Activated naive CD8-positive, alpha-beta T cell treated with anti-CD3 and anti-CD28 coated beads for 36 hours (primary cell): Measurements from ENCODE around the gene PDGFC. TPM values are rescaled to one million over a fixed set of nuclear protein-coding genes. Genes with fewer than 3 reads are reported as not detected.
"Not testable (repeated sequence)": the region's sequence is repeated elsewhere in the genome, so short reads cannot be mapped to it uniquely, and the experiment has no call there.

Source experiments
- DNase-seq: peaks from one replicate; pipeline ENCODE4 v3.0.0; 2021
- H3K27ac Mint-ChIP-seq: one replicate; pipeline ENCODE4 v1.8.0; 2022; ENCODE audit warnings: mild to moderate bottlenecking, moderate library complexity, mixed read lengths
- H3K27me3 Mint-ChIP-seq: one replicate; pipeline ENCODE4 v1.8.0; 2022; ENCODE audit warnings: mild to moderate bottlenecking, mixed read lengths
- H3K36me3 Mint-ChIP-seq: one replicate; pipeline ENCODE4 v1.8.0; 2021; ENCODE audit warnings: mild to moderate bottlenecking, mixed read lengths
- H3K4me1 Mint-ChIP-seq: one replicate; pipeline ENCODE4 v1.8.0; 2021; ENCODE audit warnings: mixed read lengths
- H3K4me3 Mint-ChIP-seq: one replicate; pipeline ENCODE4 v1.8.0; 2022; ENCODE audit warnings: mild to moderate bottlenecking, moderate library complexity, mixed read lengths
- H3K9me3 Mint-ChIP-seq: one replicate; pipeline ENCODE4 v1.8.0; 2022; ENCODE audit warnings: mixed read lengths
- total RNA-seq, 2 experiments: library from RNA; stranded (reverse); gene quantifications; one replicate each; pipeline ENCODE4 v1.2.3, GENCODE V29; 2021

Gene PDGFC
- total RNA-seq, 2 experiments from 2014 or later, result not detected

DNA sequence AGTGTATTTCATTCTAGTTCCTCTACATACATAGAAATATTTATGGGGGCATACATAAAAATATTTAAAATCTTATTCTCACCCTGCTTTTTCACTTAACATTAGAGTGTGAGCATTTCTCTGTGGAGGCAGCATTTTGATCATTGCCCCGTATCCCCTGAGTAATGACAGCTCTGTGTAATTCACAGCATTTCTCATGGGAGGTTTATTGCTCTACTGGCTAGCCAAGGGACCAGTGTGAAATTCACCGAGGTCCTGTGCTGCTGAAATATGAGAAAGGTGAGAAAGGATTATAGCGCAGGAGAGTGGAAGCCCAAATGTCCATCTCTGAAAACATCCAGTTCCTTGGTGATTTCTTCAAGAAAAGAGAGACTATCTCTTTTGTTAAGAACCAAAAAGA, 22.9 kb downstream of the PDGFC start:
- no peaks in the 10 kb centered on the region for H3K27me3 Mint-ChIP-seq
- H3K27ac Mint-ChIP-seq, result no peak overlapping the region
- H3K4me1 Mint-ChIP-seq, result no peaks in the 10 kb centered on the region
- no peak for DNase-seq
- no peaks in the 10 kb centered on the region for H3K36me3 Mint-ChIP-seq
- H3K9me3 Mint-ChIP-seq, result no peaks in the 10 kb centered on the region
- H3K4me3 Mint-ChIP-seq, result no peak overlapping the region

DNA sequence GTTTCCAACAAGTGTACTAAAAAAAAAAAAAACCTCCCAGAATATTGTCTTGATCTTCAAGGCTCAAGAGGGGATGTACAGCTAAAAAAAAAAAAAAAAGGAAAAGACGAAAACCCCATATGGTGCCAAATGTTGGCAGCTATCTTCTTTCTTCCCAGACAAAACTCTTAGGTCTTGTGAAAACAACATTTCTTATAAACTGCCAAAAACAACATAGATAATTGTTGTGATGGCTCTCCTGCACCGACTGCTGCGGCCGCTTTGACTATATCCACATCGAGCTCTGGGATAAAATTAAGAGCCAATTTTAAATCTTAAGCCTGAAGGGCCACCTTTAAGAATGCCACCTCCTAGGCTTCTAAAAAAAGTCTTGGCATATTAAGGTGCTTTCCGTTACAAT, 23.5 kb downstream of the PDGFC start:
- Mint-ChIP-seq H3K4me3 (no peak overlapping the region), H3K36me3 (no peaks in the 10 kb centered on the region), H3K27me3 (no peaks in the 10 kb centered on the region), H3K4me1 (no peaks in the 10 kb centered on the region), H3K9me3 (no peaks in the 10 kb centered on the region), H3K27ac (no peak overlapping the region)
- no peak for DNase-seq

DNA sequence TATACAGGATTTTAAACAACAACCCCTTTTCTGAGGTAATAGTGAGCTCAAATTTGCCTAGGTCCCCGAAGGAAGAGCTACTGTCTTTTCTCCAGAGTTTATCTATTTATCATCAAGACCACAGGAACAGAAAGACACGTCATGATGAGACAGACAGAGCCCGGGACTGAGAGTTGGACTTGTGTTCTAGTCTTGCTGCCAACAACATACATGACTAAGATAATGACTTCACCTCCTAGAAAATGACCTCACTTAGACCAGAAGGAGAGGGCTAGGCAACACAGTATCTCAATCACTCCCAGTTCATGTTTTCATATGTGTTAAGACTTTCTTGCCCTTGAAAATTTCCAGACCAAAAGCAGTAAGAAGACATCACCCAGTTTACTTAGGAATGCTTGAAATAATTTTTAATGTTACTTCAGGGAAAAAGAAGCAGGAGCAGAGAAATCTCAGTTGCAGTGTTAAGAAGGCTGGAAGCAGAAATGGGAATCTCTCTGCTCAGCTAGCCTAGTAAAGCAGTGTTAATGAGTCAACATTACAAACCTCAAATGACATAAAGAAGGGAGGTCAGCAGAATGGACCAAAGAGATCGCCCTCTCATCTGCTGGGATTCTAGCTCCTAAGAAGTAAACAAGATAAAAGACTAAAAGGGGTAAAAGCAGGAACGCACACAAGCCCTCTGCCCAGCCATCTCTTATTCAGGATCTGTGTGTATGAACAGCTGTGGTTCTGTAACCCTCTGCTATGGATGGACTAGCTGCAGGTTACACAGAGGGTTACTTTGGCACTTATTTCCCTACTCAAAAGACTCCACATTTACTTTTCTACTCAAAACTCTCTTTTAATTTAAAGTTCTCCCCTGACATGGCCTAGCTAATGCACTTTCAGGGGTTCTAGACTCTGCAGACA, 24.8 kb downstream of the PDGFC start:
- no peaks in the 10 kb centered on the region for H3K27me3 Mint-ChIP-seq
- no peak overlapping the region for H3K4me3 Mint-ChIP-seq
- H3K9me3 Mint-ChIP-seq, result no peaks in the 10 kb centered on the region
- H3K36me3 Mint-ChIP-seq, result no peaks in the 10 kb centered on the region
- no peaks in the 10 kb centered on the region for H3K4me1 Mint-ChIP-seq
- no peak for DNase-seq
- no peak overlapping the region for H3K27ac Mint-ChIP-seq

DNA sequence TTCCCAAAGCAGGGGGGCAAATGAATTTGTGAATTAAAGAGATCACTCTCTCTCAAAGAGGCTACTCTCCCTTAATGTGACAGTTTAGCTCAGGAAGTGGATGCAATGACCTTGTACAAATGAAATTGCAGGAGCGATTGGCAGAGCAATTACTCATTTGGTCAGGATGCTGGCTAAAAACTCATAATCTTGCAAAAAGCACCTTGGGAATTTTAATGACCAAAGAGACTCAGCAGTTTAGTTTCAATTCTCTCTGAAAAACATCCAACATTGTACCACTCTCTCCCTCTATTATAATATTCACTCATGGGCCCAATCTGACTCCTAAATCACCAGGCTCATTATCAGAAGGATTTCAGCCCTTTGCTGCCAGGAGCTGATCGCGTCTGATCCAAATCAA, 26.1 kb downstream of the PDGFC start:
- Mint-ChIP-seq H3K9me3 (no peaks in the 10 kb centered on the region), H3K36me3 (no peaks in the 10 kb centered on the region), H3K27ac (no peak overlapping the region), H3K4me1 (no peaks in the 10 kb centered on the region), H3K27me3 (no peaks in the 10 kb centered on the region), H3K4me3 (no peak overlapping the region)
- no peak for DNase-seq

DNA sequence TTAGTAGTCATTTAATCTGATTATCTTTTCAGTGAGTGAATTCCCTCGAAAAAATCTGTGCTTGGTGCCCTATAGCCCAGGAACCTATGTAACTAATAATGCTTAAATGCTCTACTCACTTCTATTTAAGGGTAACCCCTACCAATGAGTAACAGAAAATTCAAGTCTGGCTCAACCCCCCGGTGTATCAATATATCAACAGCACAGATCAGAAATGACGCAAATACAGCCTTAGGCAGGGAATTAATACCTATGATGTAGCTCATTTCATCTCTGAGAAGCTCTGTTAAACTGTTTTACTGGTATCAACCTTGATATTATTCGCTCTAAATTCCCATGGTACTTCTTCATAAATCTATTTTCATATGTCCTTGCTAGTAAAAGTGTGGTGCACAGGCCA, 28.6 kb downstream of the PDGFC start:
- no peak overlapping the region for H3K4me3 Mint-ChIP-seq
- DNase-seq, result no peak
- H3K36me3 Mint-ChIP-seq, result no peaks in the 10 kb centered on the region
- H3K4me1 Mint-ChIP-seq, result no peaks in the 10 kb centered on the region
- H3K27me3 Mint-ChIP-seq, result no peaks in the 10 kb centered on the region
- no peaks in the 10 kb centered on the region for H3K9me3 Mint-ChIP-seq
- no peak overlapping the region for H3K27ac Mint-ChIP-seq

DNA sequence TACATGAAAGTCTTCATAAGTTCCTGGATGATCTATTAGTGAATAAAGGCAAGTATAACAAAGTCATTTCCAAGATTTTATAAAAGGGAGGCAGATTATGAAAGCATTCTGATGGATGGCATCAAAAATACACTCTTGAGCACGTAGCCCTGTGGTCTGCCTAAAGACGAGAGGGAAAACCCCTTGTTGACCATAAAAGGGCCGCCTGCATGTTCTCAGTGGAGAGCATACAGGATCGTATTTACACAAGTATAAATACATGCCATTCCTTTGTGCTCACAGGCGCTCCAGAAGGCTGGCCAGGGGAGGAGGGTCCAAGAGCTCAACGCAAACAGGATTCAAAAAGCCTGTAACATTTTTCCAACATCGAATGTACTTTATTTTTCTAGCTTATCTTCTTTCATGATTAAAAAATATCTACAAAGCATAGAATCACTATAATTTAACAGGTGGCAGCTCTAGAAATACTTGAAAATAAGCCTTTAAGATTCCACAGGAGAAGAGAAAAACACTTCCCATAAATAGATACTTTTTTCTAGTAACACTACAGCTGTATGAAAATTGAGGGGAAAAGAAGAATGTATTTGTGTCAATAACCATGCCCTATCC, 29.6 kb downstream of the PDGFC start:
- Mint-ChIP-seq H3K4me1 (no peaks in the 10 kb centered on the region), H3K36me3 (no peaks in the 10 kb centered on the region), H3K27me3 (no peaks in the 10 kb centered on the region), H3K4me3 (no peak overlapping the region), H3K27ac (no peak overlapping the region), H3K9me3 (no peaks in the 10 kb centered on the region)
- no peak for DNase-seq

DNA sequence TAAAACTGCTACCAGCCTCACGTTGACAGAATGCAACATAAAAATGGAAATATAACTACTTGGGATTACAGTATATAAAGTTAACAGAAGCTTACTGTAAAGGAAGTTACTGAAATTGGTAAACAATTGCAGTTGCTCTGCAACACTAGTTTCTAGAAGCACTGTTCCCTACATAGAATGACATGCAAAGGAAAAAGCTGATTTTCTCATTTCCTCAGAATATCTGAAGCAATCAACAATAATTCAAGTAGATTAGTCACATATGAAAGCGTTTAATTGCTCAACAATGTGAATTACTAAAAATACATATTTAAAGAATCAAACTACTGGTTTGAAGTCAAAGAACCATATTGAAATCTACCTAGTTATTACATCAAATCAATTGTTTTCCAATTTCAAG, 31.8 kb downstream of the PDGFC start:
- Mint-ChIP-seq H3K27ac (no peak overlapping the region), H3K36me3 (no peaks in the 10 kb centered on the region), H3K4me3 (no peak overlapping the region), H3K9me3 (no peaks in the 10 kb centered on the region), H3K4me1 (no peaks in the 10 kb centered on the region), H3K27me3 (no peaks in the 10 kb centered on the region)
- DNase-seq, result no peak

DNA sequence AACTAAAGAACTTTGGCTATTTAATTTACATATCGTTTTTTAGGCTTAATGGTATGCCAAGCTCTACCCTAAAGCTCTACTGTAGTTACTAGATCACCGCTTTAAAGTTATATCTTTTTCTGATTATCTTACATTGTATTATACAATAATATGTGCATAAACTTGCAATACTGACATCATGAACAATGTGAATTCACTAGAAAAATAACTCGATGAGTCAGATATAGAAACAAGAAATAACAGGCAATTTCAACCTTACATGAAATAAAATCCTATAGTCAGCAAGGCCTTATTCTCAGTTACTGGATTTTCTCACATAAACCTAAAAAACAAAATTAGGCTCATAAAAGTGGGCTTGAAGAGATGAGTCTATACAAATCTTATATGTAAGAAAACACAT, 32.5 kb downstream of the PDGFC start:
- Mint-ChIP-seq H3K36me3 (no peaks in the 10 kb centered on the region), H3K27ac (no peak overlapping the region), H3K27me3 (no peaks in the 10 kb centered on the region), H3K9me3 (no peaks in the 10 kb centered on the region), H3K4me1 (no peaks in the 10 kb centered on the region), H3K4me3 (no peak overlapping the region)
- DNase-seq, result no peak

DNA sequence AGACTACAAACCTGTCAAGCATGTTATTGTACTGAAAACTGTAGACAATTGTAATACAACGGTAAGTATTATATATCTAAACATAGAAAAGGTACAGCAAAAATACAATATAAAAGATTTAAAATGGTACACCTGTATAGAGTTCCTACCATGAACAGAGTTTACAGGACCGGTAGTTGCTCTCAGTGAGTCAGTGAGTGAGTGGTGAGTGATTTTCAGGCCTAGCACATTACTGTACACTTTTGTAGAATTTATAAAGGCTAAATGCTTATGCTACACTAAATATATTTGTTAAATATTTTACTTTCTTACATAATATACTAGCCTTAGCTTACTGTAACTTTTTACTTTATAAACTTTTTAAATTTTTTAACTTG, 37.4 kb downstream of the PDGFC start:
- no peak for DNase-seq
- Mint-ChIP-seq H3K9me3 (peaks cover 2% of the 10 kb centered on the region), H3K4me1 (no peaks in the 10 kb centered on the region), H3K36me3 (no peaks in the 10 kb centered on the region), H3K27me3 (no peaks in the 10 kb centered on the region), H3K4me3 (no peak overlapping the region), H3K27ac (no peak overlapping the region)

DNA sequence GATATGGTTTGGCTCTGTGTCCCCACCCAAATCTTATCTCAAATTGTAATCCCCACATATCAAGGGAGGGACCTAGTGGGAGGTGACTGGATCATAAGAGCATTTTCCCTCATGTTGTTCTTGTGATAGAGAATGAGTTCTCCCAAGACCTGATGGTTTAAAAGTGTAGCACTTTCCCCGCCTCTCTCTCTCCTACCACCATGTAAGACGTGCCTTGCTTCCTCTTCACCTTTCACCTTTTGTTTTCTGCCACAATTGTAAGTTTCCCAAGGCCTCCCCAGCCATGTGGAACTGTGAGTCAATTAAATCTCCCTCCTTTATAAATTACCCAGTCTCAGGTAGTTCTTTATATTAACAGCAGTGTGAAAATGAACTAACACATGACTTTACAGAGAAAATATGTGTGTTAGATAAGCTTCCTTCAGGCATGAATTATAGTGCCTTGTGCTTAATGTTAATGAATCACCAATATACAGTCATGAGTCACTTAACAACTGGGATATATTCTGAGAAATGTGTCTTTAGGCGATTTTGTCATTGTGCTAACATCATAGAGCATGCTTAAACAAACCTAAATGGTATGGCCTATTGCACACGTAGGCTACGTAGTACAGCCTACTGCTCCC, 37.9 kb downstream of the PDGFC start:
- Mint-ChIP-seq H3K27ac (no peak overlapping the region), H3K36me3 (no peaks in the 10 kb centered on the region), H3K9me3 (peaks cover 2% of the 10 kb centered on the region), H3K4me1 (no peaks in the 10 kb centered on the region), H3K4me3 (no peak overlapping the region), H3K27me3 (no peaks in the 10 kb centered on the region)
- no peak for DNase-seq

DNA sequence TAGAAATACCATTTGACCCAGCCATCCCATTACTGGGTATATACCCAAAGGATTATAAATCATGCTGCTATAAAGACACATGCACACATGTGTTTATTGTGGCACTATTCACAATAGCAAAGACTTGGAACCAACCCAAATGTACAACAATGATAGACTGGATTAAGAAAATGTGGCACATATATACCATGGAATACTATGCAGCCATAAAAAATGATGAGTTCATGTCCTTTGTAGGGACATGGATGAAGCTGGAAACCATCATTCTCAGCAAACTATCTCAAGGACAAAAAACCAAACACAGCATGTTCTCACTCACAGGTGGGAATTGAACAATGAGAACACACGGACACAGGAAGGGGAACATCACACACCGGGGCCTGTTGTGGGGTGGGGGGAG, 39.2 kb downstream of the PDGFC start:
- DNase-seq, H3K36me3 Mint-ChIP-seq, H3K27ac Mint-ChIP-seq, H3K9me3 Mint-ChIP-seq, H3K4me3 Mint-ChIP-seq, H3K27me3 Mint-ChIP-seq, H3K4me1 Mint-ChIP-seq: not testable (repeated sequence)

DNA sequence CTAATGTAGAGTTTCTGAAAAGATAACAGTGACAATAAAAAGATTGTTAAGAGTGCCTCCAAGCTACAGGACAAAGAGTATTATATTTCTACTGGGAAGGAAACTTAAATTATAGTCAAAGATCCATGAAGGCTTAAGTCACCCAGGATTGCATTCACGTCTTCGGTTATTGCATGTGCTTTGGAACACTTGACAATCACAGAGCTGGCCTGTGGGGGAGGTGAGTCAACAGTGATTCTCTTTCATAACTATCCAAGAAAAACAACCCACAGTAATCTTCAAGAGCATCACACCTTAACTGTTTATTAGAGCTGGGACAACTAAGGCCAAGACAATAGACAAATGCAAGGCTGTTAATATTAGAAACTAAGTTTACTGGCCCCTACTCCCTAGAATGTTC, 40.3 kb downstream of the PDGFC start:
- no peak for DNase-seq
- H3K4me3 Mint-ChIP-seq, result no peak overlapping the region
- no peaks in the 10 kb centered on the region for H3K27me3 Mint-ChIP-seq
- H3K9me3 Mint-ChIP-seq, result peaks cover 2% of the 10 kb centered on the region
- H3K36me3 Mint-ChIP-seq, result no peaks in the 10 kb centered on the region
- H3K4me1 Mint-ChIP-seq, result no peaks in the 10 kb centered on the region
- no peak overlapping the region for H3K27ac Mint-ChIP-seq

DNA sequence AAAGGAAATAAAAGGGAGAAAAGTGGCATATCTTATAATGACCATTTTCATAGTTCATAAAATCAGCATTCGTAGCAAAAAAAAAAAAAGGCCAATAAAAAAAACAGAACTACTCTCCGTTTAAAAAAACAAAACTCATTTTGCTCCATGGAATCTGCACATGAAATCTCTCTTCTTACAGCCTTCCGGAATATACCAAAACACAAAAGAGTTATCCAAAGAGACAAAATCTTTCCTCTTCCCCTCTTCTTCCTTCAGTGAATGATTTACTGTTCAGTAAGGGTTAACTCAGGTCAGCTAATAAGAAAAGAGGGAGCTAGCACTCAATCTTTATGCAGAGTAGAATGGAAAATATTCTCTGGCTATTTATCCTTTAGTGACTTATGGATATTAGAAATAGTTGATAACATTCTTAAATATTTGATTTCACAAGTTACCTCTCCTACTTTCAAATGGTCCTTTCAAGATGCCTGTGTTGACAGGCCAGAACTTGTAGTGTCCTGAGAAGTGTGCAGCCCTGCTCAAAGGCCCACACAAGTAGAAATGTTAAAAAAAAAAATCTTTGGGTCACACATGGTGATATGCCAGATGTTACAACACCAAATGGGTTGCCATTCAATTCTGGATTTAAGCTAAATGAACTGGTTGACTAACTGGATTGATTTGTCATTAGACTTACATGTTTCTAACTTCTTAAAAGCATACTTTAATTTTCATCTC, 42.1 kb downstream of the PDGFC start:
- H3K4me3 Mint-ChIP-seq, result no peak overlapping the region
- DNase-seq, result no peak
- no peak overlapping the region for H3K27ac Mint-ChIP-seq
- H3K9me3 Mint-ChIP-seq, result peaks cover 6% of the 10 kb centered on the region
- H3K36me3 Mint-ChIP-seq, result no peaks in the 10 kb centered on the region
- no peaks in the 10 kb centered on the region for H3K4me1 Mint-ChIP-seq
- H3K27me3 Mint-ChIP-seq, result no peaks in the 10 kb centered on the region

DNA sequence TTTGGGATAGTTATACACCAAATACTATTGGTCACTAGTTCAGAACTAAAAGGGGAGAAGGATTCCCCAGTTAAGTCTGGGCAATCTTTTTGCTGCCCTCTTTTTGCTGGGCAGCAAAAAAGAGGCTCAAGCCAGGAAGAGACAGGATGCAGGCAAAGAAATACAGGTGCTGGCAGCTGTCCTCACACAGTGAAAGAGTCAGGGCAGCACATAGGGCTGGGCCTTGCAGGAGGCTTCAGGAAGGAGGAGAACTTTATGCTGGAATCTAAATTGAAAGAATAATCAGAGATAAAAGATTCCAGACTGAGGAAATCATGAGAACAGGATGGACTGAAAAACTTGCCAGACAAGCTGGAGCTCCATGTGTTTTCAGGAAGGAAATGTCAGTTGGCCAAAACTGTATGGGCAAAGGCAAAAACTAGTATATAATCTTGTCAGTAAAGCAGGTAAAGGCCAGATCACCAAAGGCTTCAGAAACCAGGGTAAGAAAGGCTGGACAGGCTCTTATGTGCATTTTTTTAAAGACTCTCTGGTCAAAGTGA, 46.8 kb downstream of the PDGFC start:
- Mint-ChIP-seq H3K4me3 (no peak overlapping the region), H3K36me3 (no peaks in the 10 kb centered on the region), H3K4me1 (no peaks in the 10 kb centered on the region), H3K27me3 (no peaks in the 10 kb centered on the region), H3K27ac (no peak overlapping the region), H3K9me3 (peaks cover 4% of the 10 kb centered on the region)
- DNase-seq, result no peak

DNA sequence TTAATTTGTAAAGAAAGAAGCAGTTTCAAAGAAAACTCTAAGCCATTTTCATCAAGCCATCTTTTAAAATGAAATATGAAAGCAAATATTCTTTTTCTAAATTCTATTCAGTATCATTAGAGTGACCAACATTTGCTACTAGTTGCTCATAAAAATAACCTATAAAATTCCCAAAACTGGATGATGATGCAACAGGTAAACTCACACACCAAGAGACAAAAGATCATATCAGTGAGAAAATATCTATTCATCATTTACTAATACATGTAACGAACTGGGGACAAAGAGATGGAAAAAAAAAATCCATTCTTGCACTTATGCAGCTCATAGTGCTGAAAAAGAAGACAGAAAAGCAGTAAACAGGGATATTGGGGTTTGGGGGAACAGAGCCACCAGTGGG, 48.1 kb downstream of the PDGFC start:
- H3K27ac Mint-ChIP-seq, result no peak overlapping the region
- no peak overlapping the region for H3K4me3 Mint-ChIP-seq

More for the DNA sequence above, 48.1 kb downstream of the PDGFC start:
- no peaks in the 10 kb centered on the region for H3K36me3 Mint-ChIP-seq
- no peaks in the 10 kb centered on the region for H3K4me1 Mint-ChIP-seq
- H3K27me3 Mint-ChIP-seq, result no peaks in the 10 kb centered on the region
- peaks cover 4% of the 10 kb centered on the region for H3K9me3 Mint-ChIP-seq
- DNase-seq, result no peak
